CD4-positive, alpha-beta T cell treated with Interferon alpha-2 for 1 hour (primary cell): ENCODE results near the gene UGT1A5.

Experiments used
- DNase-seq, 2 donors: peaks; one replicate each; pipeline ENCODE4 v3.0.0-alpha.2; 2020 to 2022

UGT1A5 gene

DNA sequence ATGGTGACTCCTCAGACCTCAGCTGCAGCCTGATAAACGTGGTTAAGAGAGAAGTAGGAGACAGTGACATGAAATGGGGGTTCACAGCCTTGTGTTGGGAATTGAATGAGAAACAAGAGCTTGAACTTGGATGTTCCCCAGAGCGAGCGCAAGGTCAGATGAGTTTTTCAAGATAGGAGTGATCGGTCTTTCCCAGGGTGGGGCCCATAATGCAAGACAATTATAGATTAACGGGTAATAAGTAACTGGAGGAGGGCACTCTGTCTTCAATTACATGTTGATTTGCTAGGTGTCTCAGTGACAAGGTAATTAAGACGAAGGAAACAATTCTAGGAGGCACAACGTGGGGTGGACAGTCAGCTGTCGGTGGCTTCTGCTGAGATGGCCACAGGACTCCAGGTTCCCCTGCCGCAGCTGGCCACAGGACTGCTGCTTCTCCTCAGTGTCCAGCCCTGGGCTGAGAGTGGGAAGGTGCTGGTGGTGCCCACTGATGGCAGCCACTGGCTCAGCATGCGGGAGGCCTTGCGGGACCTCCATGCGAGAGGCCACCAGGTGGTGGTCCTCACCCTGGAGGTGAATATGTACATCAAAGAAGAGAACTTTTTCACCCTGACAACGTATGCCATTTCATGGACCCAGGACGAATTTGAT, at the start of gene UGT1A5:
UGT1A5 (plus strand) TSS at position 297 of the 651 bp plus-strand sequence; CDS start at position 382, 85 bp downstream.
- no peak for DNase-seq

DNA sequence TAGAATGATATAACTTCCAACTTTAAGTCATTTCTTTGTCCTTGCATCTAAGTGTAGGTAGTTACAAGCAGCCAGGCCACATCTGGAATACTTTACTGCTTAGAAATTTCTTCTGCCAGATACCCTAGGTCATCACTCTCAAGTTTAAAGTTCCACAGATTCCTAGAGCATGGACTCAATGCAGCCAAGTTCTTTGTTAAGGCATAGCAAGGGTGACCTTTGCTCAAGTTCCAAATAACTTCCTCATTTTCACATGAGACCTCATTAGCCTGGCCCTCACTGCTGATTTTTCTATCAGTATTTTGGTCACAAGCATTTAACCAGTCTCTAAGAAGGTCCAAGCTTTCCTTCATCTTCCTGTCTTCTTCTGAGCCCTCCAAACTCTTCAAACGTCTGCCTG, 48.8 kb upstream of the UGT1A5 start:
- no peak for DNase-seq

DNA sequence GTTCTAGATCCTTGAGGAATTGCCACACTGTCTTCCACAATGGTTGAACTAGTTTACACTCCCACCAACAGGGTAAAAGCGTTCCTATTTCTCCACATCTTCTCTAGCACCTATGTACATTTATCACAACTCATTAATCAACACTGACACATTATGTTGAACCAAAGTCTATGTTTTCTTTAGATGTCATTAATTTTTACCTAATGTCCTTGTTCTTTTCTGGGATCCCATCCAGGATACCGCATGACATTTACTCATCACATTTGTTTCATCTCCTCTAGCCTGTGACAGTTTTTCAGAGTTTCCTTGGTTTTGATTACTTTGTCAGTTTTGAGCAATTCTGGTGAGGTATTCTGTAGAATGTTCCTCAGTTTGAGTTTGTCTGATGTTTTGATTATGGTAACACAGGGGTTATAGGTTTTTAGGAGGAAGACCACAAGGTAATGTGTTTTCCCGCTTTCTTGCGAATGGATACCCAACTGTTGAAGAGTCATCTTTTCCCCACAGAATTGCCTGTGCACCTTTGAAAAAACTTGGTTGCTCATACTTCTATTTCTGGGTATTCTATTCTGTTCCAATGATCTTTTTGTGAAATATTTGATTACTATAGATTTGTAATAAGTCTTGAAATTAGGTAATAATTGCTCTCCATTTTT, 44.0 kb upstream of the UGT1A5 start:
- no peak for DNase-seq

DNA sequence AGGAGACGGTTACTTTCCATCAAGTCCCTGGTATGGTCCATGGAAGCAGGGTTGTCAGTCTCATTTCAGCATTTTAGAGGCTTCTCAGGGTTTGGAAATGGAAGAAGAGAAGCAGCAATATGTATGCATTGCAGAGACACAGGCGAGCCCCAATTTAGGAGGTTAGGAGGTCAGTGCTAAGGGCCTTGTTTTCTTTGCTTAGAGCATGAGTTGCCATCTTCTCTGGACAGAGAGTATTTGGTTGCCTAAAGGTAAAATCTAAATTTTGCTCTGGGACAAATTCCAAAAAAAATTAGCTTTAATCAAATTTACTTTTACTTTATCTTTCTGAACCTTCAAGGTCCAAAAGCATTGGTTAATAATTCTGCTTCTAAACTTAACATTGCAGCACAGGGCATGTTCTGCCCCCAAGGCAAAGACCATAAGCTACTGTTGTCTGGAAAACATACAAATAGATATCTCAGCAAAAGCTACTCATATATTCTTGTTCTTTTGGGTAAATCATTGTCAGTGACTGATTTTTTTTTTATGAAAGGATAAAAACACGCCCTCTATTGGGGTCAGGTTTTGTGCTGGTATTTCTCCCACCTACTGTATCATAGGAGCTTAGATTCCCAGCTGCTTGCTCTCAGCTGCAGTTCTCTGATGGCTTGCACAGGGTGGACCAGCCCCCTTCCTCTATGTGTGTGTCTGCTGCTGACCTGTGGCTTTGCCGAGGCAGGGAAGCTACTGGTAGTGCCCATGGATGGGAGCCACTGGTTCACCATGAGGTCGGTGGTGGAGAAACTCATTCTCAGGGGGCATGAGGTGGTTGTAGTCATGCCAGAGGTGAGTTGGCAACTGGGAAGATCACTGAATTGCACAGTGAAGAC, 41.2 kb upstream of the UGT1A5 start, which contains the start of gene UGT1A9:
UGT1A9 (plus strand) TSS at position 609 of the 872 bp plus-strand sequence; CDS start at position 646, 37 bp downstream.
- no peak for DNase-seq

DNA sequence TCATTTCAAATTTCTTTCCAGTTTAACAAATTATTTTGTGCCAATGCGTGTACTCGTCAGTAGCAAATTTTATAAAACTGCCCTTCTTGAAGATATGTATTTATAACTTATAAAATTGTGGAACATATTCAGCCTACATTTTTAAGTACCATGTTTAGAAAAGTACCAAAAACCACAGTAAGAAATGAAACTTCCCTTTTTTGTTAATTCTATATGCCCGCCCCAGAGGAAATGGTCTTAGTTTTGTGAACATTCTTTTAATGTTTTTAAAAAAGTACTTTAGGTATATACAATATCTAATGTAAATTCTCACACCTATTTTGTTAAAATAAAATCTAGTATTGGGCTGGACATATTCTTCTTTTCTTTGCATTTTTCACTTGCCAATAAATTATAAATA, 39.8 kb upstream of the UGT1A5 start:
- no peak for DNase-seq

DNA sequence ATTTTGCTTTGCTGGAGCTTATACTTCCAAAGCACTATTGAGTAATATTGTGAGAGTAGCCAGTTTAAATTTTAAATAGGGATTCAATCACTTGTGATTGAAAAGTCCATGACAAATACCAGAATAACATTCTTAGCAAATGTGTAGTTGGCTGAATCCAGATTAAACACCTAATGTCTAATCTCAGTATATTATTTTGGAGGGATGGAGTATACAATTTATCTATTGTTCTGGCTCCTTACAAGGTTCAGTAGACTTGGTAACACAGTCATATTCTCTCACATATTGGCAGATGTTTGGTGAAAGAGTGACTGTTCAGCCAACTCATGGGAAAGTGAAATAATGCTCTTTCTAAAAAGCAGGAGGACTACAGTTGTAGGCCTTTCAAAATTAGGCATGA, 38.8 kb upstream of the UGT1A5 start:
- DNase-seq = no peak

DNA sequence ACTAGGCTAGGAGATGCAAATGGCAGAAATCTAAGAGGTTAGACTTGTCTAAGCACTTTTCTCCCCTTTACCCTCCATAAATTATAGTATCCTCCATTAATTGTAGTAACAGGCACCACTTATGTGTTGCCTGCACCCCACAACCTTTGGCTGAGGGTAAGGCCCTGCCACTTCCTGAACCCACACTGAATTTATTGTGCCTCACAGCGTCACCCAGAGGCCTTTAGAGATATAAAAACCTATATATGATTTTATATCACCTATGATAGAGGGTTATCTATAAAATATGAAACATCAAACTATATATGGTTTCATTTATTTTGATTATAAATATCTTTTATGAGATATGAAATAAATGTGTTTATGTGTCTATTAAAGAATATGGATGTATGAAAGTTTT, 38.4 kb upstream of the UGT1A5 start:
- DNase-seq = no peak

DNA sequence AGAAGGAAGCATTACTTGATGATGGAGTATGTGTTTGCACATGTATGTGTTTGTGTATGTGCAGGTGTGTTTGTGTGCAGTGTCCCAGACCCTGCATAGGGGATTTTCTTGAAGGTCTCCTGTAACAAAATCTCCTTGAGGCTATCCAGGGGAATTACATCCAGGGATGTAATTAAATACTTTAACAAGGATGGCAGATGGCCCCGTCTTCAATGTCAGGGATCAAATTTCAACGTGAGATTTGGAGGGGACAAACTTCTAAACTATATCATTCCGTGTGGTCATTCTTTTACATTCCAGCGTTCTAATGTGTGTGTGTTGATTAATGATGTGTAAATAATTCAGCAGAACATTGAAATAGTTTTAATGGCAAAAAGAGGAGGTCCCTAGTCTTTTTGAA, 37.7 kb upstream of the UGT1A5 start:
- no peak for DNase-seq

DNA sequence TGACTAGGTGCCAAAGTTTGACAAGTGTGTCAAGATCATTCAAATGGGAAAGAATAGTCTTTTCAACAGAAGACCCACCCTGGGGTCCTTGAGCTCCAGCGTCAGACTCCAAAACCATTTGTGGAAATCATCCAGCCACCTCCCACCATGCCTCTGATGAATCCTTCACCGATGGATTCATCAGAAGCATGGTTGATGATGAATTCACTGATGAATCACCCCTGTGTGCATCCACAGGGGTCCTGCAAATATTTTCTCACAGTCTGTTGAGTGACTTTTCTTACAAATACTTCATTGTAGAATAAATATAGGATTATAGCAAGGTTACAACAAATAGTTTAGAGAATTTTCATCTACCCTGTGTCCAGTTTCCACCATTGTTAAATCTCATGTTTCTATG, 36.7 kb upstream of the UGT1A5 start:
- no peak for DNase-seq

DNA sequence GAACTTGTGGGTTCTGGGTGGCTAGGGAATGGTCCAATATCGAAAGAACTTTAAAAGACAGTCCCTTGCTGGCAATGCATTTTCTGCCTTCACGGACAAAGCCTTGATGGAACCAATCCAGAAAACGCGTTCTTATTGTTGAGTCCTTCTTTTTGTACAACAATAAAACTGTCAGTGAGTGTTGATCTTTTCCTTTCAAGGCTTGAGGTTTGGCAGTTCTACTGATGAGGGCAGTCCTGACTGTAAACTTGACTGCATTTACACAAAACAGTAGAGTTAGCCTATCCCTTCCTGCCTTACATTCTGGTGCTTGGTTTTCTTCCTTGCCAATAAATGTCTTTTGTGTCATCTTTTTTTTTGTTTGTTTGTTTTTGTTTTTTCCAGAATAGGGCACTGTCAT, 33.5 kb upstream of the UGT1A5 start:
- no peak for DNase-seq

DNA sequence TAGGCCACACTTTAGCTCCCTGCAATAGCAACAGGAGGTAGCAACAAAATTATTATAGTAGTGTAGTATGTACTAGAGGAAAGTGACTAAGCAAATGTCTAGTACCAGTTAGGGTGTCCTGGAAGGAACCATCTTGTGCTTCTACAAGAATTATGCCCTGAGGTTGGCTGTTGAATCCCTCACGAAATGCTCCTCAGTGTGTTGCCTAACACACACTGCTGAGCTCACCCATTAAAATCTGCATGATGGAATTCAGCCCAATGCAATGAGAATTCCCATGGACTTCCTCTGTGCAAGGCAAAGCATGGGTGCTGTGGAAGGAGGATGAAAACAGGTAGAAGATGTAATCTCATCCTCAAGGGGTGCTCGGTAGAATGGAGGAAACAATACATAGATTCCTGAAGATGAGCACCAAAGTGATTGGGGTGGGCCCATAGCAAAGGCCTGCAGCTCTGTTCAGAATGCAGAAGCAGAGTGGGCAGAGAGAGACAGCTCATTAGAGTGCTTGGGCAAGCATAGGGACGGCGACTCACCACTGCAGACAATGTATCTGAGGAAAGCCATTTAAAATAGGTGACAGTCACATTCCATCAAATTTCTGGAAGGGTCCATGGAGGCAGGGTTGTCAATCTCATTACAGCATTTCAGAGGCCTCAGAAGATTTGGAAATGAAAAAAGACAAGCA, 32.2 kb upstream of the UGT1A5 start:
- no peak for DNase-seq

DNA sequence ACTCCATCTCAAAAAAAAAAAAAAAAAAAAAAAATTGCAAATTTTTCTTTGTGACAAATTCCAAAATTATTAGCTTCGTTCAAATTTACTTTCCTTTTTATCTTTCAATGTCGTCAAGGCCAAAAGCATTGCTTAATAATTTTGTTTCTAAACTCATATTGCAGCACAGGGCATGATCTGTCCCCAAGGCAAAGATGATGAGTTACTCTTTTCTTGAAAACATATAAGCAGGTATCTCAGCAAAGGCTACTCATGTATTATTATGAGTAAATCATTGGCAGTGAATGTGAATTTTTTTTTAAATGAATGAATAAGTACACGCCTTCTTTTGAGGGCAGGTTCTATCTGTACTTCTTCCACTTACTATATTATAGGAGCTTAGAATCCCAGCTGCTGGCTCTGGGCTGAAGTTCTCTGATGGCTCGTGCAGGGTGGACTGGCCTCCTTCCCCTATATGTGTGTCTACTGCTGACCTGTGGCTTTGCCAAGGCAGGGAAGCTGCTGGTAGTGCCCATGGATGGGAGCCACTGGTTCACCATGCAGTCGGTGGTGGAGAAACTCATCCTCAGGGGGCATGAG, 31.1 kb upstream of the UGT1A5 start, which contains the start of gene UGT1A7:
UGT1A7 (plus strand) TSS at position 381 of the 579 bp plus-strand sequence; CDS start at position 418, 37 bp downstream.
- no peak for DNase-seq

DNA sequence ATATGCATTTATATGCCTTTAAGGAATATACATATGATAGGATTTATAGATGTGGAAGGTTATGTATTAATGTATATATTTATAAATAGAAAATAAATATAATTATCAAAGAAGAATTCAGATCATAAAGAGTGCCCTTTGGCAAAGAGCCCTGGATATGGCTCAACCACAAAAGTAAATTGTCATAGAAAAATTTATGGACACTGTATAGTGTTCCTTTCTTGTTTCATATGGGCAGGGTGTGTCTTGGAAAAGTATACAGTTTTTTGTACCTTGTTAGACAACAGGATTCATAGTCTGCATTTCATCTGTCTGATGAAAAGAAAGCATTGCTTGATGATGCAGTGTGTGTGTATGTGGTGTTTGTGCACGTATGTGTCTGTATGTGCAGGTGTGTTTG, 28.1 kb upstream of the UGT1A5 start:
- no peak for DNase-seq

DNA sequence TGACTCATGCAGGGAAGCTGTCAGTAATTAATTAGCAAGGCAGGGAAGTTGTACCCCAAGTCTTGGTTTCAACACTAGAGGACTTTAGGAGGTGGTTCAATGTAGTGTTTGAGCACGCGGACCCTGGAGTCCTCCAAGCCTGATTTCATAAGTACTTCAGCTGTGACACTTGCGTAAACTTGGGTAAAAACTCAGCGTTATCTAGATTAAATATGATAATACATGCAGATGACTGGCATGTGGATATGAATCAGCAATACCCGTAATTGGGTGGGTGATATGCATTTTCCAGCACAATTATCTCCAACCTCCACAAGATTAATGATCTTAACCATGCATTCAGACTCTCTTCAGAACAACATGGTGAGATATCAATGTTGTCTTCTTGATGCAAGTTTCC, 25.8 kb upstream of the UGT1A5 start:
- no peak for DNase-seq

DNA sequence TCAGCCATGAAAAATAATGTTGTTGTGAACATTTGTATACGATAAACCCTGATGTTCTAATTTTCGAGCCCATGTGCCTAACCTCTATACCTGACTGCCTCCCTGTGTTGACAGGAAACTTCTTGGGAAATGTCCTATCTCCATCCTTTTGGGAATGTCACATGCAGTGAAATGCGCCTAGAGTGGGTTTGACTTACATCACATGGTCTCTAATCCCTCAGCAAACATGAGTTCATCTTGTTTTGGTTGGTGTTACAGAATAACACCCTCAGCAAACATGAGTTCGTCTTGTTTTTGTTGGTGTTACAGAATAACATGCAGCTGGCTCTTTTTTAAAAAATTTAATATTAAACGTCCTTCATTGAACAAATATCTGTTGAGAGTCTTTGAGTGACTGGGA, 24.4 kb upstream of the UGT1A5 start:
- no peak for DNase-seq

DNA sequence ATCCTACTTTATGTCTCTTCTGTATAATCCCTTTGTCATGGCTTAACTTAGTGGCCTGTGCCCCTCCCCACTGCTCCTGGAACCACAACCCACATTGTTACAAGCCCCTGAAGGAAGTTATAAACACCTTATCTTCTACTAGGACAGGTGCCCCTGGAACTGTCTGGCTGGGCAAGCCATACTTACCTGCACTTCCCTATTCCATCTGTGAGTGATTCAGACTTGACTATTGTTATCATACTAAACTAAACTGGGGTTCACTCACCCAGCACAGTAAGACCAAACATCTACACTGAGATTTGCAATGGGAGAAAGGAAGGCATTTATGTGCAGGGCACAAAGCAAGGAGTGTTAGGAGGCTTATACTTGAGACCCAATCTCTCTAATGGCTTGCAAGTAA, 23.7 kb upstream of the UGT1A5 start:
- no peak for DNase-seq

DNA sequence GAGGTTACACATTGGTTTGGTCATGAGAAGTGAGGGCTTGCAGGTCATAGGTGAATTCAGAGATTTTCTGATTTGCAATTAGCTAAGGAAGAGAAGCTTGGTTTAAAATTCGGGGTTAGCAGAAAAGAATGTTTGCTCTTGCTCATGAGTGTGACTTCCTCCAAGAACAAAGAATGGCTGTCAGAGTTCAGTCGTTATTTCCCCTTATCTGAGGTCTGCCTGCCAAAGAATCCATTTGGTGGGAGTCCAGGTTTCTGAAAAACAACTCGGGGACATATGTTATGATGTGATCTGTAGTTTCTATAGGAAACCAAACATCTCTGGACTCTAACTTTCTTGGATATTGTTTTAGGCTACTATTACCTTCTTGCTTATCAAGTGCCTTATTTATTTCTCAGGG, 23.2 kb upstream of the UGT1A5 start:
- no peak for DNase-seq

DNA sequence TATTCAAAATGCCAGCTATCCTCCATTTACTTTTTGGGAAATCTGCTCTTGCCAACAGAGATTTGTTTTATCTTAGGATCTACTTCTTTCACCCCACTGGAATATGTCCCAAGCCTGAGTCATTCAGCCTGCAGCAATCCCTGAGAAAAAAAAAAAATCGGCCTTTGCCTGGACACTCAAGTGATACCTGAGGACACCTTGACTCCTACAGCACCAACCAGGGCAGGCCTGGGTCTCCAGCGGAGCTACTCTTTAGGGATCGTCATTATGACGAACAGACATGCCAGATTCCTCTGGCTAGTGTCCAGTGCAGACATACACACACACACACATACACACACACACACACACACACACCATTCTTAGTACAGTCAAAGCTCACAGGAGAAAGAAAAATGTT, 22.3 kb upstream of the UGT1A5 start:
- no peak for DNase-seq

DNA sequence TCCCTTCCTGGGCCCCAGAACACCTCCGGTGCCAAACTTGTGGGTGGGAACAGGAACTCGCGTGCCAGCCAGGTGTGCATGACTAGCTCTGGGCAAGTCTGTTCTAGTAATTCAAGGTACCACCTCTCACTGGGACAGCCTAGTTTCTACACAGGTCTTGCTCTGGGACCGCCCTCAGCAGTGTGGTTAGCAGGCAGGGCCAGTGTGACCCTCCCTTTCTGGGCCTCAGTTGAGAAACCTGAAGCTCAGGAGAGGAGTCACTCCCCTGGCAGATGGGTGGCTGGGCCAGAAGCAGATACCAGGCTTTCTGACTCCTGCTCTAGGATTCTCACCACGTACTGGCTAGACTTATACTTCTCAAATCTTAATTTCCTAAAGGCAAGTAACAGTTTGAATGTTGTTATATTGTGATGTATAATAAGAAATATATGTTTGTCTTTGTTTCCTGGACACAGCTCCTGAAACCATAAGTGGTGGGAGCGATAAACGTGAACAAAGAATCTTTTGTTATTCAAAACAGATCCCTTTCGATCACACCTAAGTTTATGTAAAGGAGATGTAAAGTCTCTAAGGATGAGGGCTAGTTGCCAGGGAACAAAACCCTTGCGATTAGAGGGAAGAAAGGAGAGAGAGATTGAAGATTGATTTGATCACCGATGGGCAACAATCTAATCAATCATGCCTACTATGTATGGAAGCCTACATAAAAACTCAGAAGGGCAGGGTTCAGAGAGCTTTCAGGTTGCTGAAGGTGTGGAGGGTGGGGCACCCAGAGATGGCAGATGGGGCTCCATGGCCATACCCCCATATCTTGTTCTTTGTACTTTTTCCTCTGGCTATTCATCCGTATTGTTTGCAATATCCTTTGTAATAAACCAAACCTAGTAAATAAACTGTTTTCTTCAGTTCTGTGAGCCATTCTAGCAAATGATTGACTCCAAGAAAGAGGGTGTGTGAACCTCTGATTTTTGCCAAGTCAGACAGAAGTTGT, 21.0 kb upstream of the UGT1A5 start:
- DNase-seq = no peak

DNA sequence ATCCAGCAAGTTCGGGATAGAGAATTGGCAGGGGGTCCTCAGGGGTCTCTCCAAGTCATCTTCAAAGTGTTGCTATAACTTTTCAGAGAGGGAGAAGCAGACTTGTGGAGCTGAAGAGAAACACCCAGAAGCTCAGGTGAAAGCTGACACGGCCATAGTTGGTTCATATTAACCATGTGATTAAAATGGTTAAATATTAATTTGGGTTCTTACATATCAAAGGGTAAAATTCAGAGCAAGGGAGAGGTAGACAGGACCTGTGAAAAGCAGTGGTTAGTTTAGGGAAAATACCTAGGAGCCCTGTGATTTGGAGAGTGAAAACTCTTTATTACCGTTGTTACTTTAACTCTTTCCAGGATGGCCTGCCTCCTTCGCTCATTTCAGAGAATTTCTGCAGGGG, 20.1 kb upstream of the UGT1A5 start, which contains the start of gene UGT1A6:
UGT1A6 (plus strand) TSS at position 243 of the 400 bp plus-strand sequence; CDS start at position 358, 115 bp downstream.
- DNase-seq = no peak

DNA sequence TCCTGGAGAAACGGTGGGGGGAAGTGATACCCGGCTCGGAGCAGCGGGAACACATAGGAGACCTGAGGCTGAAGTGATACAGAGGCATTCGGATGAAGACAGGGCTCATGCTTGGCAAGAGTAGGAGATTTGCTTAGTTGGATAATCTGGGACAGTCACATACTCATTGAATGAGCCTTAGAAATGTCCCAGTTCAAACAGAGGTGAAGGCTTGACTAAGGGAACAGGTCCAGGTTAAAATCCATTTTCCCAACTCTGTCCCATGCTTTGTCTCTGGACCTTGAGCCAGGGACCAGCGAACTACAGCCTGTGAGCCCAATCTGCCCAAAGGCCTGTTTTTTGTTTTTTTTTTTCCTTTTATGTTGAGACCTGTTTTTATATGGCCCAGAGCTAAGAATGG, 18.7 kb upstream of the UGT1A5 start:
- DNase-seq = no peak
